Astrocyte (in vitro differentiated cells and primary cell): ENCODE measurements around the gene MAEA. TPM values are rescaled to one million over a fixed set of nuclear protein-coding genes. Genes with fewer than 3 reads are reported as not detected.

Source experiments
- DNase-seq: peaks from one replicate; pipeline ENCODE4 v3.0.0-alpha.2; 2010; ENCODE audit warnings: low read depth
- FAIRE-seq: peaks from 2 replicates; lab custom pipeline; 2011; peaks lifted over from hg19 to GRCh38; lab: Jason Lieb, UNC
- H2AFZ ChIP-seq: 2 replicates; pipeline ENCODE4 v1.6.0; 2012; ENCODE audit warnings: low read depth, low read length, inconsistent platforms
- H3K27ac ChIP-seq: 2 replicates; pipeline ENCODE4 v1.5.1; 2011; ENCODE audit warnings: low read depth, low read length, inconsistent platforms
- H3K27me3 ChIP-seq: 2 replicates; pipeline ENCODE4 v1.6.0; 2011; ENCODE audit warnings: low read length, inconsistent platforms; ENCODE audit not compliant: insufficient read depth
- H3K36me3 ChIP-seq: 2 replicates; pipeline ENCODE4 v1.5.1; 2011; ENCODE audit warnings: low read length, inconsistent platforms; ENCODE audit not compliant: insufficient read depth
- H3K4me1 ChIP-seq: 2 replicates; pipeline ENCODE4 v1.5.1; 2011; ENCODE audit warnings: low read length, inconsistent platforms; ENCODE audit not compliant: insufficient read depth
- H3K4me2 ChIP-seq: 2 replicates; pipeline ENCODE4 v1.6.0; 2012; ENCODE audit warnings: low read length, inconsistent platforms
- H3K4me3 ChIP-seq: 2 replicates; pipeline ENCODE4 v1.5.1; 2011; ENCODE audit warnings: low read depth, mild to moderate bottlenecking, low read length, inconsistent platforms; ENCODE audit not compliant: insufficient read depth
- H3K79me2 ChIP-seq: 2 replicates; pipeline ENCODE4 v1.6.0; 2012; ENCODE audit warnings: mild to moderate bottlenecking, low read length, inconsistent platforms; ENCODE audit not compliant: insufficient read depth
- H3K9ac ChIP-seq: 2 replicates; pipeline ENCODE4 v1.6.0; 2012; ENCODE audit warnings: mild to moderate bottlenecking, low read length, inconsistent platforms
- H3K9me3 ChIP-seq: 2 replicates; pipeline ENCODE4 v1.5.1; 2012; ENCODE audit warnings: low read depth, mild to moderate bottlenecking, low read length, inconsistent platforms; ENCODE audit not compliant: insufficient read depth
- H4K20me1 ChIP-seq: 2 replicates; pipeline ENCODE4 v1.6.0; 2012; ENCODE audit warnings: low read length, inconsistent platforms; ENCODE audit not compliant: insufficient read depth
- H3K27ac Mint-ChIP-seq: one replicate; pipeline ENCODE4 v1.8.0; 2021; ENCODE audit warnings: mild to moderate bottlenecking, mixed read lengths; ENCODE audit not compliant: unreplicated experiment
- H3K27me3 Mint-ChIP-seq: one replicate; pipeline ENCODE4 v1.8.0; 2021; ENCODE audit warnings: low read depth, mixed read lengths; ENCODE audit not compliant: unreplicated experiment
- H3K36me3 Mint-ChIP-seq: one replicate; pipeline ENCODE4 v1.8.0; 2021; ENCODE audit warnings: low read depth, mixed read lengths; ENCODE audit not compliant: unreplicated experiment
- H3K4me1 Mint-ChIP-seq: one replicate; pipeline ENCODE4 v1.8.0; 2021; ENCODE audit warnings: low read depth, mixed read lengths; ENCODE audit not compliant: unreplicated experiment
- H3K4me3 Mint-ChIP-seq: one replicate; pipeline ENCODE4 v1.8.0; 2021; ENCODE audit warnings: mild to moderate bottlenecking, moderate library complexity, mixed read lengths; ENCODE audit not compliant: unreplicated experiment
- H3K9me3 Mint-ChIP-seq: one replicate; pipeline ENCODE4 v1.8.0; 2021; ENCODE audit warnings: mild to moderate bottlenecking, mixed read lengths; ENCODE audit not compliant: unreplicated experiment
- EZH2 ChIP-seq: IDR thresholded peaks from 2 replicates; pipeline ENCODE4 v1.6.1; 2012; ENCODE audit warnings: mild to moderate bottlenecking, low read length, inconsistent platforms; ENCODE audit not compliant: insufficient read depth
- total RNA-seq: library from RNA; stranded (reverse); gene quantifications from 2 replicates; pipeline ENCODE4 v1.2.1, GENCODE V29; 2021
- TF ChIP-seq, protein P1 (sequence below): IDR thresholded peaks from 2 replicates; pipeline ENCODE4 v1.5.1; 2011; ENCODE audit warnings: low read depth, mild to moderate bottlenecking, inconsistent platforms, low read length, moderate library complexity; ENCODE audit not compliant: insufficient read depth

The MAEA gene
- total RNA-seq, 1 donor from 2014 or later = 79.3 TPM

DNA sequence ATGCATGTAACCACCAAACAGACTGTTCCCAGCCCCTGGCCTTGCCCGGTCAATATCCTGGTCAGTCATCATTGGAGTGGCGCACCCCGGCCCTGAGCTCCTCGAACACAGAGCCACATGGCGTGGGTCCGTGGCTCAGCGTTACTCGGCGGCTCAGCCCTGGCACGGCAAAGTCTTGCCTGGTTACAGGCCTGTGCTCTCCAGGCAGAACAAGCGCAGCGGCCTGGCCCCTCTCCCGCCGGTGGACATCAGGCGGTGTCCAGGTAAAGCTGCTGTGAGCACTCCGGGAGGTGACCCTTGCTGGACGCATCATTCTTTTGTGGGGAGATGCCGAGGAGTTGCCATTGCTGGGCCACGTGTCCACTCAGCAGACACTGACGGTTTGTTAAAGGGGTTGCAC lies 51.2 kb downstream of the MAEA start:
- FAIRE-seq (no peak), DNase-seq (no peak)
- Mint-ChIP-seq H3K27me3 (no peaks in the 10 kb centered on the region), H3K27ac (no peak overlapping the region), H3K36me3 (peaks cover 38% of the 10 kb centered on the region), H3K4me3 (no peak overlapping the region), H3K4me1 (peaks cover 26% of the 10 kb centered on the region), H3K9me3 (peaks cover 6% of the 10 kb centered on the region)
- Histone ChIP-seq H3K79me2 (peaks cover 21% of the 10 kb centered on the region), H3K36me3 (peaks cover 34% of the 10 kb centered on the region), H3K4me3 (no peak overlapping the region), H3K9ac (no peak overlapping the region), H4K20me1 (peaks cover 28% of the 10 kb centered on the region), H3K9me3 (no peaks in the 10 kb centered on the region), H2AFZ (no peak overlapping the region), H3K4me2 (no peak overlapping the region), H3K27me3 (no peaks in the 10 kb centered on the region), H3K27ac (no peak overlapping the region), H3K4me1 (peaks cover 3% of the 10 kb centered on the region)
- TF ChIP-seq, protein P1, sequence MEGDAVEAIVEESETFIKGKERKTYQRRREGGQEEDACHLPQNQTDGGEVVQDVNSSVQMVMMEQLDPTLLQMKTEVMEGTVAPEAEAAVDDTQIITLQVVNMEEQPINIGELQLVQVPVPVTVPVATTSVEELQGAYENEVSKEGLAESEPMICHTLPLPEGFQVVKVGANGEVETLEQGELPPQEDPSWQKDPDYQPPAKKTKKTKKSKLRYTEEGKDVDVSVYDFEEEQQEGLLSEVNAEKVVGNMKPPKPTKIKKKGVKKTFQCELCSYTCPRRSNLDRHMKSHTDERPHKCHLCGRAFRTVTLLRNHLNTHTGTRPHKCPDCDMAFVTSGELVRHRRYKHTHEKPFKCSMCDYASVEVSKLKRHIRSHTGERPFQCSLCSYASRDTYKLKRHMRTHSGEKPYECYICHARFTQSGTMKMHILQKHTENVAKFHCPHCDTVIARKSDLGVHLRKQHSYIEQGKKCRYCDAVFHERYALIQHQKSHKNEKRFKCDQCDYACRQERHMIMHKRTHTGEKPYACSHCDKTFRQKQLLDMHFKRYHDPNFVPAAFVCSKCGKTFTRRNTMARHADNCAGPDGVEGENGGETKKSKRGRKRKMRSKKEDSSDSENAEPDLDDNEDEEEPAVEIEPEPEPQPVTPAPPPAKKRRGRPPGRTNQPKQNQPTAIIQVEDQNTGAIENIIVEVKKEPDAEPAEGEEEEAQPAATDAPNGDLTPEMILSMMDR = no peak
- TF ChIP-seq EZH2 = no peak

DNA sequence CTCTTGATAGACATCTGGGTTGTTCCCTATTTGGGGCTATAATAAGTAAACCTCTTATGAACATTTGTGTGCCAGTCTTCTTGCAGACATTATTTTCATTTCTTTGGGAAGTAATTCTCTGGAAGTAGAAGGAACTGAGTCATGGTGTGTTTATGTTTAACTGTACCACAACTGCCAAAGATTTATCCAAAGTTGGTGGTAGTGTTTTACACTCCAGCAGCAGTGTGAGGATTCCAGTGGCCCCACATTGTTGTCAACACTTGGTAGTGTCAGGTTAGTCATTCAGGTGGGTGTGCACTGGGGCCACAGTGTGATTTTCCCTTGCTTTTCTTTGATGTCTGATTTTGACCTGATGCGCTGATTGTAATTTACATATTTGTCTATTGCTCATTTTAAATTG lies 52.3 kb downstream of the MAEA start:
- H3K27me3 ChIP-seq = no peaks in the 10 kb centered on the region
- no peak for TF ChIP-seq EZH2
- TF ChIP-seq, protein P1 = no peak
- H3K4me3 ChIP-seq = no peak overlapping the region
- FAIRE-seq = no peak
- peaks cover 30% of the 10 kb centered on the region for H3K36me3 Mint-ChIP-seq
- no peak for DNase-seq
- peaks cover 27% of the 10 kb centered on the region for H3K79me2 ChIP-seq
- no peak overlapping the region for H3K4me2 ChIP-seq
- H3K4me1 ChIP-seq = peaks cover 3% of the 10 kb centered on the region
- no peak overlapping the region for H2AFZ ChIP-seq
- no peaks in the 10 kb centered on the region for H3K9me3 ChIP-seq
- peaks cover 26% of the 10 kb centered on the region for H3K36me3 ChIP-seq
- H3K27ac ChIP-seq = no peak overlapping the region
- H3K4me3 Mint-ChIP-seq = no peak overlapping the region
- H4K20me1 ChIP-seq = peaks cover 22% of the 10 kb centered on the region
- peaks cover 26% of the 10 kb centered on the region for H3K4me1 Mint-ChIP-seq
- H3K9me3 Mint-ChIP-seq = peaks cover 3% of the 10 kb centered on the region
- no peaks in the 10 kb centered on the region for H3K27me3 Mint-ChIP-seq
- H3K9ac ChIP-seq = no peak overlapping the region
- H3K27ac Mint-ChIP-seq = no peak overlapping the region

DNA sequence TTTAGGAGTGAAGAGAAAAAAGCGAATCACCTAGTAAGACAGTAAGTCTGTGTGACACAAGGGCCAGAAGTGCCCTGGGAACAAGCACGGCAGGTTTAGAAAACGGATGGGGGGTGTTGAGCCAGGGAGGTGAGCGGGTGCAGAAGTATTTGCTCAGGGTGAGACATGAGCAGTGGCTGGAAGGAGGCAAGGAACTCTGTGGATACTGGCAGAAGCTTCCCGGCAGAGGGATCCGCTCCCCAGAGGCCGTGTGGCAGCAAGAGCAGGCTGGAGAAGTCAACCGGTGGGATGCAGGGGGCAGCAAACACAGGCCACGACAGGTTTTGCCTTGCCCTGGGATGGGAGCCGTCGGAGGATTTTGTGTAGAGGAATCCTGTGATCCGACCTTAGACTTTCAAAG lies 55.0 kb downstream of the MAEA start:
- Histone ChIP-seq H3K9me3 (no peaks in the 10 kb centered on the region), H3K27ac (no peak overlapping the region), H3K9ac (no peak overlapping the region), H3K27me3 (no peaks in the 10 kb centered on the region), H3K79me2 (peaks cover 40% of the 10 kb centered on the region), H3K4me1 (peaks cover 8% of the 10 kb centered on the region), H2AFZ (no peak overlapping the region), H3K4me2 (peak overlapping the region; percentile 100), H3K4me3 (no peak overlapping the region), H3K36me3 (peaks cover 12% of the 10 kb centered on the region), H4K20me1 (peaks cover 13% of the 10 kb centered on the region)
- Mint-ChIP-seq H3K4me3 (peak overlapping the region; percentile 95), H3K27ac (peak overlapping the region; percentile 48), H3K9me3 (no peaks in the 10 kb centered on the region), H3K36me3 (peaks cover 14% of the 10 kb centered on the region), H3K27me3 (no peaks in the 10 kb centered on the region), H3K4me1 (peaks cover 28% of the 10 kb centered on the region)
- FAIRE-seq (no peak), DNase-seq (no peak)
- TF ChIP-seq EZH2 = no peak
- TF ChIP-seq, protein P1 = no peak
